PC-3 (cell line): ENCODE data around the gene AXIN2. TPM values are rescaled to one million over a fixed set of nuclear protein-coding genes. Genes with fewer than 3 reads are reported as not detected.

ENCODE experiments used
- ATAC-seq: fragments of 200-7000 bp; cut with Tn5 transposase; 2 replicates; pipeline ENCODE4 v1.9.1; 2020; ENCODE audit warnings: mild to moderate bottlenecking, moderate library complexity
- BruUV-seq: library from RNA; stranded (reverse); fragments of 400-500 nt; replicated peaks from 2 replicates; lab custom pipeline; 2021; lab: Mats Ljungman, UMichigan
- CTCF ChIA-PET: fragments of 300-600 bp; sonication (Branson Sonifier 250); formaldehyde crosslinking; loops from one replicate; lab custom pipeline; 2022; ENCODE audit warnings: antibody characterized with exemption; lab: Charles Lee
- POLR2A ChIA-PET: fragments of 300-600 bp; sonication (Branson Sonifier 250); formaldehyde crosslinking; loops from one replicate; lab custom pipeline; 2022; ENCODE audit warnings: antibody characterized with exemption; ENCODE audit not compliant: unreplicated experiment; lab: Charles Lee
- DNase-seq: peaks from one replicate; pipeline ENCODE4 v3.0.0-alpha.2; 2015
- H2AFZ ChIP-seq: fragments of 300-600 bp; sonication (generic); 2 replicates; pipeline ENCODE4 v1.6.0; 2016; ENCODE audit warnings: antibody characterized with exemption, low read length
- H3F3A ChIP-seq: fragments of 300-600 bp; sonication (generic); one replicate; pipeline ENCODE4 v1.6.0; 2017; ENCODE audit warnings: antibody characterized with exemption, low read length, control low read depth, mild to moderate bottlenecking; ENCODE audit not compliant: unreplicated experiment
- H3K27ac ChIP-seq: fragments of 300-600 bp; sonication (generic); 2 replicates; pipeline ENCODE4 v1.5.1; 2016; ENCODE audit warnings: mild to moderate bottlenecking, low read length
- H3K27me3 ChIP-seq: fragments of 300-600 bp; sonication (generic); 2 replicates; pipeline ENCODE4 v1.6.1; 2016; ENCODE audit warnings: low read length, mixed read lengths
- H3K36me3 ChIP-seq: fragments of 300-600 bp; sonication (generic); 2 replicates; pipeline ENCODE4 v1.6.1; 2016; ENCODE audit warnings: low read depth, mixed run types, low read length, mixed read lengths
- H3K4me1 ChIP-seq: fragments of 300-600 bp; sonication (generic); 2 replicates; pipeline ENCODE4 v1.5.1; 2016; ENCODE audit warnings: low read length; ENCODE audit not compliant: insufficient read depth
- H3K4me2 ChIP-seq: fragments of 300-600 bp; sonication (generic); 2 replicates; pipeline ENCODE4 v1.6.0; 2016; ENCODE audit warnings: low read length
- H3K4me3 ChIP-seq: fragments of 300-600 bp; sonication (generic); 2 replicates; pipeline ENCODE4 v1.5.1; 2016; ENCODE audit warnings: mild to moderate bottlenecking, low read length, mixed read lengths
- H3K79me2 ChIP-seq: fragments of 300-600 bp; sonication (generic); 2 replicates; pipeline ENCODE4 v1.6.1; 2017; ENCODE audit warnings: low read length, mixed read lengths
- H3K9ac ChIP-seq: fragments of 300-600 bp; sonication (generic); 2 replicates; pipeline ENCODE4 v1.6.0; 2016; ENCODE audit warnings: mild to moderate bottlenecking, low read length
- H3K9me2 ChIP-seq: fragments of 300-600 bp; sonication (generic); replicated peaks from 2 replicates; pipeline ENCODE4 v1.6.1; 2016; ENCODE audit warnings: mixed run types, low read length, mixed read lengths
- H3K9me3 ChIP-seq: fragments of 300-600 bp; sonication (generic); 2 replicates; pipeline ENCODE4 v1.6.1; 2016; ENCODE audit warnings: low read length, mixed read lengths
- H4K20me1 ChIP-seq: fragments of 300-600 bp; sonication (generic); 2 replicates; pipeline ENCODE4 v1.6.1; 2016; ENCODE audit warnings: low read length, mixed read lengths
- EZH2 ChIP-seq: fragments of 300-600 bp; sonication (generic); IDR thresholded peaks from one replicate; pipeline ENCODE4 v1.6.1; 2017; ENCODE audit warnings: antibody characterized with exemption, mild to moderate bottlenecking, low read length; ENCODE audit not compliant: unreplicated experiment
- EZH2phosphoT487 ChIP-seq: fragments of 300-600 bp; sonication (generic); IDR thresholded peaks from 2 replicates; pipeline ENCODE4 v1.6.1; 2018; ENCODE audit warnings: mild to moderate bottlenecking, antibody characterized with exemption, low read length, borderline replicate concordance
- intact Hi-C: fragments of 100-400 bp; cut with micrococcal nuclease; formaldehyde crosslinking; loops from 2 replicates; pipeline ENCODE4 v1.9.0; 2023
- total RNA-seq: library from RNA; depleted of rRNA; stranded (reverse); fragments of >200 nt; gene quantifications from 2 replicates; pipeline ENCODE4 v1.2.3, GENCODE V29; 2014
- TF ChIP-seq, protein P1 (sequence below): fragments of 300-600 bp; sonication (generic); conservative IDR thresholded peaks from 2 replicates; pipeline ENCODE4 v1.5.1; 2017; ENCODE audit warnings: antibody characterized with exemption, low read depth, mild to moderate bottlenecking, low read length

The AXIN2 gene
- total RNA-seq, 1 experiment from 2014 or later, result 2.0 TPM

DNA sequence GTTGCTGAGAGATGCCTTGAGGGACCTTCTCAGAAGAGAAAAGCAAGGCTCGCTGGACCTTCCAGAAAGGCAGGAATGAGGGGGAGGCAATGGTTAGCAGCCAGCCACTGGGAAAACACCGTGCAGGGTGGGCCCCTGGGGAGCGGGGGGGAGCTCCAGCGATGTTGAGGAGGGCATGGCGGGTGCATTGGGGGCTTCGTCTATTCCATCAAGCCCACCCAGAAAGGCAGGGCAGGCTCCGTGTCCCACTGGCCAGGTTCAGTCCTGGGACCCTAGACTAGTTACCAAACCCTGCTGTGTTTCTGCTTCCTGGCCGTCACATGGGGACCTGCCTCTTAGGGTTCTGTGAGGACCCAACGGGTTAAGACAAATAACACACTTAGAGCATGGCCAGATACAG lies 64.6 kb downstream of the AXIN2 start:
- DNase-seq (no peak), ATAC-seq (no peak)
- no peaks in the 10 kb centered on the region for H3K9me3 ChIP-seq
- no peak overlapping the region for H3K9ac ChIP-seq
- H3K79me2 ChIP-seq, result no peaks in the 10 kb centered on the region
- no peaks in the 10 kb centered on the region for H3K27me3 ChIP-seq
- H3F3A ChIP-seq, result no peaks in the 10 kb centered on the region
- no peak overlapping the region for H3K27ac ChIP-seq
- no peak overlapping the region for H3K4me3 ChIP-seq
- BruUV-seq, result no TSS peak
- H3K4me2 ChIP-seq, result no peak overlapping the region
- no peak overlapping the region for H2AFZ ChIP-seq
- intact Hi-C loops, result no loop called here
- ChIA-PET CTCF (no interaction called here), POLR2A (no interaction called here)
- no peaks in the 10 kb centered on the region for H3K36me3 ChIP-seq
- no peaks in the 10 kb centered on the region for H3K4me1 ChIP-seq
- no peak for TF ChIP-seq EZH2phosphoT487
- TF ChIP-seq, protein P1, sequence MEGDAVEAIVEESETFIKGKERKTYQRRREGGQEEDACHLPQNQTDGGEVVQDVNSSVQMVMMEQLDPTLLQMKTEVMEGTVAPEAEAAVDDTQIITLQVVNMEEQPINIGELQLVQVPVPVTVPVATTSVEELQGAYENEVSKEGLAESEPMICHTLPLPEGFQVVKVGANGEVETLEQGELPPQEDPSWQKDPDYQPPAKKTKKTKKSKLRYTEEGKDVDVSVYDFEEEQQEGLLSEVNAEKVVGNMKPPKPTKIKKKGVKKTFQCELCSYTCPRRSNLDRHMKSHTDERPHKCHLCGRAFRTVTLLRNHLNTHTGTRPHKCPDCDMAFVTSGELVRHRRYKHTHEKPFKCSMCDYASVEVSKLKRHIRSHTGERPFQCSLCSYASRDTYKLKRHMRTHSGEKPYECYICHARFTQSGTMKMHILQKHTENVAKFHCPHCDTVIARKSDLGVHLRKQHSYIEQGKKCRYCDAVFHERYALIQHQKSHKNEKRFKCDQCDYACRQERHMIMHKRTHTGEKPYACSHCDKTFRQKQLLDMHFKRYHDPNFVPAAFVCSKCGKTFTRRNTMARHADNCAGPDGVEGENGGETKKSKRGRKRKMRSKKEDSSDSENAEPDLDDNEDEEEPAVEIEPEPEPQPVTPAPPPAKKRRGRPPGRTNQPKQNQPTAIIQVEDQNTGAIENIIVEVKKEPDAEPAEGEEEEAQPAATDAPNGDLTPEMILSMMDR, result no peak
- TF ChIP-seq EZH2, result no peak
- H3K9me2 ChIP-seq, result no peaks in the 10 kb centered on the region
- H4K20me1 ChIP-seq, result no peaks in the 10 kb centered on the region

DNA sequence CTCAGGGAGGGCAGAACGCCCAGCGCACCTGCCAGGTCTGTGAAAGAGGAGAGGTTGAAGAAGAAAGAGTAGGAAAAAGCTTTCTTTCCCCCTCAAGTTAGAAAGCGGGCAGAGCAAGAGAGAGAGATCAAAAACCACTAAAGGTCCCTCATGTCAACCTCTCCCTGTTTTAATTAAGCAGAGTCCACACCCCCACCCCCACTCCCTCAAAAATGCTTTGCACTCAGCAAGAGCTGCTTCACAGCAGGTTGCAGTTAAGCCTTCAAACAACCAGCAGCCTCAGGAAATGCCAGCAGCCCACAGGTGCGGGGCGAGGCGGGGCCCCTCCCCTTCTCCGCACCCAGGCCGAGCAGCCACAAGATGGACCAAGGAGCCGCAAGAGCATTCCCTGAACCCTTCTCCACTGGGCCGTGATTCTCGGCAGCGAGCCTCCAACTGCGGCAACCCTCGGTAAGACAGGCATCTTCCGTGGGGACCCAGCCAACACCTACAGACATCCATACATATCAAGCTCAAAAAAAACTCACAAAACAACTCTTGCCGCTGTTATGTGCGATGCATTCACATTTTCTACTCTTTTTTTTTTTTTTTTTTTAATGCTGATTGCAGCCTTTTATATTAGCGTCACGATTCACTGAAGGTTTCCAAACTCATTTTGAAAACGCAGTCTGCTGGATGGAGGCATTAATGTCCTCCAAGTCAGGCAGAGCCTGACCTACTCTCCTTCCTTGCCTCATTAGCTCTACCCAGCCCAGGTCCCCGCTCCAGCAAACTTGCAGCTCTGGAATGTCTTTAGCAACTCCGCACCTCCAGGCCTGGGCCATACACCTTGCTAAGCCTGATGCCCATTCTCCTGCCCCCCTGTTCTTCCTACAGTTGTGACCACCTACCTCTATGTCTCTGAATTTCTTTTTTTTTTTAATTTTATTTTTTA lies 66.1 kb downstream of the AXIN2 start:
- no TSS peak for BruUV-seq
- POLR2A ChIA-PET, result no interaction called here
- no peaks in the 10 kb centered on the region for H3K9me2 ChIP-seq
- no peak overlapping the region for H3K27ac ChIP-seq
- no peak overlapping the region for H3K4me2 ChIP-seq
- intact Hi-C loops, result no loop called here
- CTCF ChIA-PET, result no interaction called here
- H4K20me1 ChIP-seq, result no peaks in the 10 kb centered on the region
- no peak for DNase-seq
- H3K27me3 ChIP-seq, result no peaks in the 10 kb centered on the region
- H3K79me2 ChIP-seq, result no peaks in the 10 kb centered on the region
- H2AFZ ChIP-seq, result no peak overlapping the region
- no peaks in the 10 kb centered on the region for H3F3A ChIP-seq
- H3K4me3 ChIP-seq, result no peak overlapping the region
- no peaks in the 10 kb centered on the region for H3K4me1 ChIP-seq
- ATAC-seq, result no peak
- TF ChIP-seq, protein P1, result no peak
- TF ChIP-seq EZH2, result no peak
- no peak for TF ChIP-seq EZH2phosphoT487
- H3K9ac ChIP-seq, result no peak overlapping the region
- no peaks in the 10 kb centered on the region for H3K36me3 ChIP-seq
- no peaks in the 10 kb centered on the region for H3K9me3 ChIP-seq
